Breast epithelium (tissue), 4 donors: Measurements from ENCODE around the gene SHROOM2. TPM values are rescaled to one million over a fixed set of nuclear protein-coding genes. Genes with fewer than 3 reads are reported as not detected.
A peak's percentile ranks its signal among the peaks of the same experiment; 100 is the strongest.

ENCODE experiments used
- DNase-seq, 2 donors: peaks; one replicate each; pipeline ENCODE4 v3.0.0-alpha.2; 2019; ENCODE audit warnings: low spot score in 2 of 2
- H3K27ac ChIP-seq, 2 donors: fragments of 200-600 bp; sonication (generic) in 1 of 2; one replicate each; pipeline ENCODE4 v1.5.1; 2016 to 2019; ENCODE audit warnings: mild to moderate bottlenecking in 1 of 2
- H3K27me3 ChIP-seq, 2 donors: fragments of 200-600 bp; sonication (generic) in 1 of 2; one replicate each; pipeline versions ENCODE4 v1.5.1 to v1.6.0; 2017 to 2019; ENCODE audit warnings: control low read depth in 1 of 2, mild to moderate bottlenecking in 1 of 2
- H3K36me3 ChIP-seq: fragments of 200-600 bp; one replicate; pipeline ENCODE4 v1.5.1; 2019
- H3K4me1 ChIP-seq, 2 donors: fragments of 200-600 bp; sonication (generic); one replicate each; pipeline ENCODE4 v1.5.1; 2016 to 2019; ENCODE audit warnings: control low read depth in 1 of 2
- H3K4me3 ChIP-seq, 3 donors: fragments of 200-600 bp; sonication (generic); 1 replicate in 2 of 3; 2 replicates in 1 of 3; pipeline ENCODE4 v1.5.1; 2016 to 2019; ENCODE audit warnings: mild to moderate bottlenecking in 3 of 3, moderate library complexity in 2 of 3
- H3K9me3 ChIP-seq, 2 donors: fragments of 200-600 bp; sonication (generic) in 1 of 2; one replicate each; pipeline ENCODE4 v1.5.1; 2016 to 2019; ENCODE audit warnings: control low read depth in 1 of 2
- POLR2A ChIP-seq: fragments of 450-650 bp; IDR thresholded peaks from one replicate; pipeline ENCODE4 v1.6.1; 2016; ENCODE audit warnings: antibody characterized with exemption, mild to moderate bottlenecking, moderate library complexity
- POLR2AphosphoS5 ChIP-seq, 3 donors: sonication (generic); formaldehyde crosslinking; IDR thresholded peaks; one replicate each; pipeline ENCODE4 v1.6.1; 2017; ENCODE audit warnings: antibody characterized with exemption in 3 of 3
- intact Hi-C: fragments of 100-400 bp; cut with DNase I; formaldehyde crosslinking; loops from one replicate; pipeline ENCODE4 v1.15.1; 2023; ENCODE audit warnings: low total_unique reads
- total RNA-seq, 3 donors: library from RNA; depleted of rRNA; stranded (reverse); fragments of >200 nt; gene quantifications; one replicate each; pipeline ENCODE4 v1.1.0, GENCODE V29; 2016
- TF ChIP-seq, protein P1 (sequence below), 3 donors: fragments of 450-650 bp; IDR thresholded peaks; one replicate each; pipeline ENCODE4 v1.5.1; 2016 to 2017; ENCODE audit warnings: antibody characterized with exemption in 3 of 3, mild to moderate bottlenecking in 3 of 3, moderate library complexity in 3 of 3

SHROOM2 gene
- total RNA-seq, 3 donors from 2014 or later = 0.48 to 4.5 (median 3.9) TPM

- intact Hi-C loops = no loop called here
Measured at GRCh38 chrX:9873952-9874351, 87.7 kb downstream of the SHROOM2 start.

GRCh38 chrX:9874483-9874882, 88.3 kb downstream of the SHROOM2 start:
- H3K9me3 ChIP-seq = no peaks in the 10 kb centered on the region
- no peak overlapping the region for H3K27ac ChIP-seq
- peaks cover 0 to 27% of the 10 kb centered on the region in 2 donors for H3K27me3 ChIP-seq
- intact Hi-C loops = no loop called here
- H3K4me3 ChIP-seq = no peak overlapping the region
- H3K4me1 ChIP-seq = no peaks in the 10 kb centered on the region
- no peak for DNase-seq
- TF ChIP-seq POLR2AphosphoS5 (IDR thresholded peaks at IDR 0.05) (no peak), POLR2A (no peak)
- TF ChIP-seq, protein P1, sequence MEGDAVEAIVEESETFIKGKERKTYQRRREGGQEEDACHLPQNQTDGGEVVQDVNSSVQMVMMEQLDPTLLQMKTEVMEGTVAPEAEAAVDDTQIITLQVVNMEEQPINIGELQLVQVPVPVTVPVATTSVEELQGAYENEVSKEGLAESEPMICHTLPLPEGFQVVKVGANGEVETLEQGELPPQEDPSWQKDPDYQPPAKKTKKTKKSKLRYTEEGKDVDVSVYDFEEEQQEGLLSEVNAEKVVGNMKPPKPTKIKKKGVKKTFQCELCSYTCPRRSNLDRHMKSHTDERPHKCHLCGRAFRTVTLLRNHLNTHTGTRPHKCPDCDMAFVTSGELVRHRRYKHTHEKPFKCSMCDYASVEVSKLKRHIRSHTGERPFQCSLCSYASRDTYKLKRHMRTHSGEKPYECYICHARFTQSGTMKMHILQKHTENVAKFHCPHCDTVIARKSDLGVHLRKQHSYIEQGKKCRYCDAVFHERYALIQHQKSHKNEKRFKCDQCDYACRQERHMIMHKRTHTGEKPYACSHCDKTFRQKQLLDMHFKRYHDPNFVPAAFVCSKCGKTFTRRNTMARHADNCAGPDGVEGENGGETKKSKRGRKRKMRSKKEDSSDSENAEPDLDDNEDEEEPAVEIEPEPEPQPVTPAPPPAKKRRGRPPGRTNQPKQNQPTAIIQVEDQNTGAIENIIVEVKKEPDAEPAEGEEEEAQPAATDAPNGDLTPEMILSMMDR (IDR thresholded peaks at IDR 0.05) = no peak
- no peaks in the 10 kb centered on the region for H3K36me3 ChIP-seq

More at GRCh38 chrX:9873952-9874351, 87.7 kb downstream of the SHROOM2 start:
- no peak for DNase-seq
- no peak overlapping the region for H3K27ac ChIP-seq
- TF ChIP-seq POLR2A = no peak
- no peak for TF ChIP-seq POLR2AphosphoS5 (IDR thresholded peaks at IDR 0.05)
- TF ChIP-seq, protein P1 (IDR thresholded peaks at IDR 0.05) = peak in 1 of 3 donors; percentile 23
- no peaks in the 10 kb centered on the region for H3K36me3 ChIP-seq
- no peaks in the 10 kb centered on the region for H3K4me1 ChIP-seq
- H3K27me3 ChIP-seq = peaks cover 0 to 27% of the 10 kb centered on the region in 2 donors
- H3K4me3 ChIP-seq = no peak overlapping the region
- H3K9me3 ChIP-seq = no peaks in the 10 kb centered on the region

GRCh38 chrX:9875801-9876200, 89.6 kb downstream of the SHROOM2 start:
- H3K27me3 ChIP-seq = peaks cover 0 to 28% of the 10 kb centered on the region in 2 donors
- TF ChIP-seq, protein P1 (IDR thresholded peaks at IDR 0.05) = no peak
- H3K4me1 ChIP-seq = no peaks in the 10 kb centered on the region
- H3K36me3 ChIP-seq = no peaks in the 10 kb centered on the region
- no peak overlapping the region for H3K27ac ChIP-seq
- intact Hi-C loops = no loop called here
- H3K4me3 ChIP-seq = no peak overlapping the region
- H3K9me3 ChIP-seq = no peaks in the 10 kb centered on the region
- no peak for DNase-seq

- H3K36me3 ChIP-seq = no peaks in the 10 kb centered on the region
- H3K4me3 ChIP-seq = no peak overlapping the region
- no peak overlapping the region for H3K27ac ChIP-seq
- peaks cover 0 to 24% of the 10 kb centered on the region in 2 donors for H3K27me3 ChIP-seq
- intact Hi-C loops = no loop called here
- DNase-seq = no peak
- TF ChIP-seq POLR2AphosphoS5 (IDR thresholded peaks at IDR 0.05) (no peak), POLR2A (no peak)
- TF ChIP-seq, protein P1 (IDR thresholded peaks at IDR 0.05) = no peak
- no peaks in the 10 kb centered on the region for H3K4me1 ChIP-seq
- H3K9me3 ChIP-seq = no peaks in the 10 kb centered on the region
Measured at GRCh38 chrX:9876201-9876600, 90.0 kb downstream of the SHROOM2 start.

DNA sequence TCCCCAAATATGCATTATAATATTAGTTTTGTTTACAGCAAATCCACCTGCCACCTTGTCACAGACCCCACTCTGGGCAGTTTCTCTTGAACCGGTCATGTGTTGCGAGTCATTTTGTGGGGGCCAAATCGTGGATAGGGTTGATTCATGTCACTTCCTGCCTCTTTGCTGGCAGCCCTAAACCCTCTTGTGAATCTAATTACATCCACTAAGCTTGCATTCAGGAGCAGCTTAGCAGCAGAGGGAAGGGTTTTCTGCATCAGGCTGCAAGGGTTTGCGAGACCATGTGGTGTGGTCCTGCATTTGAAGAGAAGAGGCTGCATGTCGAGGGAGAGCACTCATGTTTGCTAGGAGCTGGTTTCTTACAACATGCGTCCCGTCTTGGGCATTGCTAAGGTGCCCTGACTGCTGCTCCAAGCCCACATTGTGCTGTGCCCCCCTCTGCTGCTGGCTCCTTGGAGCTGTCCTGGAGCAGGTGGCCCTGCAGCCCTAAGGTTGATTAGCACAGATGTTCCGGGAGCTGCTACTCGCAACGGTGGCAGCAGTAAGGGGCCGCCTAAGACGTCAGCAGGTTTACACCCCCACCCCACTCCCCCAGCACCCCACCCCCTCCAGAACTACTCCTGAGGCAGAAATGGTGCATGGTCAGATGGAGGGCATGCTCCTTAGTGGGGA, 92.1 kb downstream of the SHROOM2 start:
- Histone ChIP-seq H3K27ac (no peak overlapping the region), H3K36me3 (no peaks in the 10 kb centered on the region), H3K9me3 (no peaks in the 10 kb centered on the region), H3K4me3 (no peak overlapping the region), H3K4me1 (no peaks in the 10 kb centered on the region), H3K27me3 (peaks cover 0 to 30% of the 10 kb centered on the region in 2 donors)
- intact Hi-C loops = no loop called here
- DNase-seq = no peak
- TF ChIP-seq, protein P1 (IDR thresholded peaks at IDR 0.05) = no peak
- TF ChIP-seq POLR2A = no peak
